NK-92 (cell line): ENCODE measurements around the gene TNS3.
"Not testable (repeated sequence)": the region's sequence is repeated elsewhere in the genome, so short reads cannot be mapped to it uniquely, and the experiment has no call there.

Source experiments
- DNase-seq: peaks from one replicate; lab custom pipeline; 2025; ENCODE audit not compliant: unreplicated experiment; lab: John Stamatoyannopoulos, UW

TNS3 gene

DNA sequence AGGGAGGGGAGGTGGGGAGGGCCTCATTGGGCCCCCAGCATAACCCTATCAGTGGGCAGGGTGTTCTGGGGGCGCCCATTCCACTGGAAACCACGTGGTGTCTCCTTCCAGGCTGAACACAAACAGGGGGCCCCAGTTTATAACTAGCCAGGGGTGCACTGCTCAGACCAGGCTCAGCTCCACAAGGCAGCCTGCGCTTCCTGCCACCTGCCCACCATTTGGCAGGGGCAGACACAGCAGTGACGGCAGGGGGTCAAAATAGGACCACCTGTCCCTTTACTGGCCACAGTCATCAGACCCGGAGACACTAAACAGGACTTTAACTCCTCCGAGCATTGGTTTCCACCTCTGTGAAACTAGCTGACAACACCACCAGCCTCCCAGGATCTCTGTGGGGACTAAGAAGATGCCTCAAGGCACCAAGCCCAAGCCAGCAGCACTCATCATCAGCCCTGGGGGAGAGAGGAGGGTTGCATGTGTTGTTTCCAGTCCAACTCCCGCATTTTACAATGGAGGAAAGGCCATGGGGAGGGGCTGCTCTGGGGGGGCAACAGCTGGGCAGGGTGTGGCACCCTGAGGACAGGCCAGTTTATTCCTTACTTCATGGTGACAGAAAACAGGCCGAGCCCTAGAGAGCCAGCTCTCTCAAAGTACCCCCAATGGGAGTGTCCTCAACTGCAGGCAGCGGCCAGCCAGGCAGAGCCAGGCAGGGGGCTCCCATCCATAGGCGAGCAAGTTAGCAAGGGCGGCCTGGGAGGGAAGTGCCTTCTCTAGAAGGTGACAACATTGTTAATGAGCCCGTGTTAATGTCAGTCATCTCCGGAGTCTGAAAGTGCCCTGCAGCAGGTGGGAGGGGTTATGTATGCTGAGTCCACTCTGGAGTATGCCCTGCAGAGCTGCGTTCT is 127.6 kb downstream of the TNS3 start:
- DNase-seq: no peak

DNA sequence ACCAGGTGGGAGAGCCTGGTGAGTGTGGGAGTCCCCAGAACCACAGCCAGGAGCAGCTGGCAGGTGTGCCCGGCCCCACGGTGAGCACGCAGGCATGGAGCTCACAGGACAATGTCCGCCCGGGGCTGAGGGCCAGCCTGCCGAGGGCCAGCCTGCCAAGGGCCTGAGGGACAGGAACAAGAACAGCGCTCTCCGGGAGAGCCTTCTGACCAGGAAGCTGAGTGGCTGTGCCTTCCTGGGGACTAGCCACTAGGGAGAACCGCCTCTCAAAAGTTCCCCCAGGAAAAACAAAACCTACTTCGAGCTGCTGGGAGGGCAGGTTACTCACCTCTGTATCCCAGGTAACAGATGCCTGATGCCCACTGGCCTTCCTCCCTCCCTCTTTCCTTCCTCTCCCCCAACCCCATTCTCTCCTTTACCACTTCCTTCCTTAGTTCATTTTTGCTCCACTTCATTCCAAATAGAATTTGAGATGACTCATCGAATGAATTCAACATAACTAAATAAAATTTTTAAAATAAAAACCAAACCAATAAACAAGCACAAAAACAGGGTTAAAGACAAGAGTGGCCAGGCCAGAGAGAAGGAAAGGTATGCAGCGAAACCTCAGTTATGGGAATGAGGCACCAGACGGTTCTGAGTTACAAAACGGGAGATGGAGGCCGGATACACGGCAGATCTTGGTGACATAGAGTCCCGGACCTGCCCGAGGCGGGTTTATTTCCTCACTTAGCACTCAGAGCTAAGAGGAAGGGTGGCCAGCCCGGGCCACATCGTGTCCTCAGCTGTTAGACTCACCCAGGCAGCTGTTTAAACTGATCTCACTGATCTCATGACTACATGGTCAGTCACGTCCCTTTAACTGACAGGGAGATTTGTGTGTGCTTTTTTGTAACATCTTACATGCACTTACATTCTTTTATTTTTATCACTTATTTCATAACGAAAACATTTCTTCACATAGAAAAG is 128.5 kb downstream of the TNS3 start:
- DNase-seq: no peak

DNA sequence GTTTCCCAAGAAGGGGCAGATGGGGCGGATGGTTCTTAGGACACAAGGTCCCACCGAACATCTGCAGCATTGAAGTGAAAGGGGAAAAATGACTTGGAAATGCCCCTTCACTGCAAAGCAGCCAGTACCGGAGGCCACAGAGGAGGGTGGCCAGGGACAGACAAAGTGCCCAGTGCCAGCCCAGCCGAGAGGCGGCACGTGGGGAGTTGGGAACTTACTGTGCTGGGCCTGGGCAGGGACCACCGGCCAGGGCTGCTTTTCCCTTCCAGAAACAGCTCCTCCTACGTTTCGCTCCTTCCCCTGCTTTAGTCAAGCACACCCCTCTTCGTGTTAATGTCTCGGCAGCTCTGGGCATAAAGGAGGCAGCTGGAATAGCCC is 129.2 kb downstream of the TNS3 start:
- no peak for DNase-seq

DNA sequence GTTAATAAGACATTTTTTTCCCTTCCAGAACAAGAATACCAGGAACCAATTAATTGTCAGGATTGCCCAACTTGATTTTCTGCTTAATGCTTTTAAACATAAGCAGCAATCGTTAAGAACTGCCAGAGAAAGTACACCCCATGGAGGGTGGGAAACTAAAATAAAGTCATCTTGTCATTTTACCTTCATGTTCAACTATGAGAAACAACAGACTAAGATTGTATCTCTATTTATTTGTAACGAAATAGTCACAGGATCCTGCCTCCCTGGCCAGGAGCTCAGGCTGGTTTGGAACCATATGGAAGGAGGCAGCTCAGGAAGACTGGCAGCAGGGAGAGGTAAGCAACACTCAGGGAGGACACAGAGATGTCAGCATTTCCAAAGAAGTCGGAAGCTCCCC is 129.6 kb downstream of the TNS3 start:
- DNase-seq: no peak

DNA sequence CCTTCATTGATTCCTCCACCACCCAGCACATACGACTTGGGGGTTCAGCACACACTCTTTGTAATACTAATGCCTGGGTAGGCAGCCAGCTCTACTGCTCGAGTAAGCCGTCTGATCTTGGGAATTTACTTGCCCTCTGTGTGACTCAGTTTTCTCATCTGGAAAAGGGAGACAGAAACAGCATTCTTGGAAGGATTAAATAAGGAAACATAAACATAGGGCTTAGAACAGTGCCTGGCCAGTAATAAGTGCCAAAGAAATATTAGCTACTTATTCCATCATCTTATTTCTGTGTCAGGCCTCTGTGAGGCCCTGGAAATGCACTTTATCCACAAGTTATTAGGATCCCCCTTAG is 130.1 kb downstream of the TNS3 start:
- DNase-seq: no peak

DNA sequence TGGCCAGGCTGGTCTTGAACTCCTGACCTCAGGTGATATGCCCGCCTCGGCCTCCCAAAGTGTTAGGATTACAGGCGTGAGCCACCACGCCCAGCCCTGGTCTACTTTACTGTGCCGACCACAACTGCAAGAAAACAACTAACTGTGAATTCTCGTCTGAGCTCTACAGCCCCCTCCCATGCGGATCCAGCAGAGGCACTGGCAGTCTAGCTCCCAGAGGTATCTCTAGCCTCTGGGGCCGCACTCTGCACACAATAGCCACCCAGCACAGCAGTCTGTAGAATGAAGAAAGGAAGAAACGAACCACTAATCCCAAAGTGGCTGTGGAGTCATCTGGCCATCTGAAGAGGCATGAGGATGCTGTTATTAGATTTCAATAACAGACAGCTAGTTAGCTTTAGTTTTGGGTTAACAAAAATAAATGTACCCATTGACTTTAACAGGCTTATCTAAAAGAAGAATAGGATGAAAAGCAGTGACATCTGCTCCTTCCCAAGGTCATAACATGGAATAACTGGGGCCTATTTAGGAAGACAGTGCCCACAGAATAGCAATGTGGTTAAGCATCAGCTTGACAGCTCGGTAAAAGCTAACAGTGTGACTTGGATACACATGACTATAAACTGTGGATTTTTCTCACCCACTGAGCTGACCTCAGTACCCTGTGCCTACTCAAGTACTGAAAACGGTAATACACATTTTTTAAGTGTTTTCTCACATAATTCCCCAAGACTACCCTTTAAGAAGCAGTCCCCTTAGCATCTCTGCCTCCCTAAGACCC is 131.9 kb downstream of the TNS3 start:
- no peak for DNase-seq

DNA sequence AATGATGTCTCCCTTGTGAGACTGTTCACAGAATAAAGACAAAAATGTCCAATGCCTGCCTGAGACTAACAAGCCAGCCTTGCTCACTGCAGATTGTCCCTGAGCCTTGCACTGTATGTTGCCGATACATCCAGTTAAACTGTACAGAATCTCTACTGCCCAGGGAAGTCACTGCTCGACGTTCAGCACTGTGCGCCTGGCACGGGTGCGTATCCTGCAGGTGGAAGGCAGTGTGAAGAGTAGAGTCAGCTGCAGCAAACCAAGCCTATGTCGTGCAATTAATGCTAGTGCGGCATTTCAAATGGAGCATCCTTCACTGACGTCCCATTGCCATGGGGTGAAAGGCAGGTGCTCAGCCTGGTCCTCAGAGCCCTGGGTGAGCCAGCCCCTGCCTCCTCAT is 132.9 kb downstream of the TNS3 start:
- DNase-seq: no peak

DNA sequence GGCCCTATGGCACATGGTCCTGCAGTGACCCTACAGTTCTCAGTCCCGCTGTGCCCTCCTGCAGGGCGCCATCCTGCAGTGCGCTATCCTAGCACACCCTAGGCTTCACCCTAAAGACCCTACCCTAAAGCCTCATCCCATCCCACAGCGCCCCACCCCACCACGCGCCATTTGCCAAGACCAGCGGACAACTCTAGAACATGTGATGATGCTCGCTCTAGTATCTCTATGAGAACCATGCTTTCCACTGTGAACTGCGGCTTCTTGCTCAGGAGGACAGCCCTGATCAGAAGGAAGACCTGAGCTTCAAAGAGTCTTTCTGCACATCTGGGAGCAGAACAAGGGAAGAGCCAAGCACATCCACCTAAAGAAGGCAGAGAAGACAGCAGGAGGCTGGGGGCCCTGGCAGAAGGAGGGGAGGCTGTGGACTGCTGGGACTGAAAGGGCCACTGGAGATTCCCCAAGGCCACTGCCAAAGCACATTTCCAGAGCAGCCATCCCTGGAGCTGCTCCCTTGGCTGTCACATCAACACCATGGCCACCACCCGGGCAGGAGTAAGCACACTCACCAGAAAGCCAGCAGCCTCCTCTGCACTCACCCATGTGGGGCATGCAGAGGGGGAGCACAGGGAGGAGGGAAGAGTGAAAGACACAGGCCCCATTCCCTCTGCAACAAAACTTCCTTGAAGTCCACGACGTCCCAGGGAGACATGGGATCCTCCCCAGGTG is 134.1 kb downstream of the TNS3 start:
- no peak for DNase-seq

DNA sequence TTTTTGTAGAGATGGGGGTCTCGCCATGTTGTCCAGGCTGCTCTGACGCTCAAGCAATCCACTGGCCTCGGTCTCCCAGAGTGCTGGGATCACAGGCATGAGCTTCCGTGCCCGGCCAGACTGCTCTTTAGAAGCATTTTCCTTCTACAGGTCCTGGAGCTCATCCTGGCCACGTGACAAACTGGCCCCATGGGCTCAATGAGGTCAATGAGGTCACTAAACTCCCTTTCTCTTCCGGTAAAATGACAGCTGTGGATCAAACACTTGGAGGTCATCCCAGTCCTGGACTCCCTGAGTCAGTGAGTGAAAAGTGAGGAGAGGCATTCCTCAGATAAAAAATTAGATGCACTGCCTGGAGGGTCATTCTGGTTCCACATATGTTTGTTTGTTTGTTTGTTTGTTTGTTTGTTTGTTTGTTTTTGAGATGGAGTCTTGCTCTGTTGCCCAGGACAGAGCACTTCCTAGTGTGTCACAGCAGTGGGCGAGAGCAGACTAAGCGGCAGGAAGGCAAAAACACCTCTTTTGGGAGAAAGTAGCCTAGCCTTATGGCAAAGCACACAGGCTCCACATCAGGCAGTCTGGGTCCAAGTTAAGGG is 134.9 kb downstream of the TNS3 start:
- DNase-seq: no peak

DNA sequence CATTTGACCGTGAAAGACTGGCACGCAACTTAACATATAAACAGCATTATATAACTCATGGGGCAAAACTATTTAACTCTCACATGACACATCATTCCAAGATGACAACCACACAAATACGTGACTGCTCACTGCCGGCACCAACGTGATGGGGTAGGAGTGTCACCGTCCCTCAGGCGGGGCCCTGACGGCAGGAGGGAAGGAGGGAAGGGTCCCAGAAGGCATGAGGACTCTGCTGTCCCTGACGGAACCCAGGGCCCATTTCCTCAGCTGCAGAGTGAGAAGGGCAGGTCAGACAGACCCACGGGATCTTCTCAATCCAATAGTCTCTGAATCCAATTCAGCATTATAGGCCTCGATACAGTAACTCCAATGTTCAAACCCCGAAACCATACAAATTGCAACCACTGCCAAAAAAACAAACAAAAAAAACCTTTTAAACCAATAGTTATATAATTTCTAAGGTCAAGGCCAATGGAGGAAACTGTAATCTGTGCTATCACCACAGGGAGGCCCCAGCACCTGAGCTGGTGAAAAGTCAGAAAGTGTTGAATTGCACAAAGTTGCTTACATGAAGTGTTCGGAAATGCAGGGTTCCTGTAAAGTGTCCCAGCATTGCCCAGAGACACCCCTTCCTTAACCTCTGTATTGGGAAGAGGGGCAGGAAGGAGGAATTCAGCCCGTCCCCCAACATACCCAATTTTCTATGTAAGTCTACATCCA is 137.4 kb downstream of the TNS3 start:
- no peak for DNase-seq

DNA sequence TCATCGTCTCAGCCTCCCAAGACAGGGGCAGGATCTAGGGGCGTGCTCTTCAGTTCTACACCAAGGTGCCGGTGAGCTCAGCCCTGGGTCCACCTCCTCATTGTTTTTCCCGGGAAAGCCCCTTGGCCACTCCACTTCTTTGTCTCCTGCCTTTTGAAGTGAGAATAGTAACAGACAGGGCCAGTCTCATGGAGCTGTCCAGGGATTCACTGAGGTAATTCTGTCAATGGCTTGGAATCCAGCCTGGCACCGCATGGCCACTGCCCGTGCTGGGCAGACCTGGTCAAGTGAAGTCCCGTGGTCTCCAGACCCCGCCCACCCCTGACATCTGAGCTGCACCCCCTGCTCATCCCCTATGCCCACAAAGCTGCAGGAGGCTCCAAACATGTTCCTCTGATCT is 138.9 kb downstream of the TNS3 start:
- DNase-seq: no peak

DNA sequence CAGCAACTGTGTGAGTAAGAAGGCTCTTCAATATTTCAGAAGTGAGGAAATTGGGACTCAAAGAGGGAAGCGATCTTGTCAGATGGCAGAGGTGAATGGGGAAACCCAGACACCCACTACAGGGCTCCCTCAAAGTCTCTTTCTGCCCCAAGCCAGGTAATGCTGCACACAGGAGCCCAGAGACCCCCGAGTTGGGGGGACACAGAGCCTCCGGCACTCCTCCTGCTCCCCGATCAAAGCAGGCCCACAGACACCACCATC is 139.4 kb downstream of the TNS3 start:
- no peak for DNase-seq

DNA sequence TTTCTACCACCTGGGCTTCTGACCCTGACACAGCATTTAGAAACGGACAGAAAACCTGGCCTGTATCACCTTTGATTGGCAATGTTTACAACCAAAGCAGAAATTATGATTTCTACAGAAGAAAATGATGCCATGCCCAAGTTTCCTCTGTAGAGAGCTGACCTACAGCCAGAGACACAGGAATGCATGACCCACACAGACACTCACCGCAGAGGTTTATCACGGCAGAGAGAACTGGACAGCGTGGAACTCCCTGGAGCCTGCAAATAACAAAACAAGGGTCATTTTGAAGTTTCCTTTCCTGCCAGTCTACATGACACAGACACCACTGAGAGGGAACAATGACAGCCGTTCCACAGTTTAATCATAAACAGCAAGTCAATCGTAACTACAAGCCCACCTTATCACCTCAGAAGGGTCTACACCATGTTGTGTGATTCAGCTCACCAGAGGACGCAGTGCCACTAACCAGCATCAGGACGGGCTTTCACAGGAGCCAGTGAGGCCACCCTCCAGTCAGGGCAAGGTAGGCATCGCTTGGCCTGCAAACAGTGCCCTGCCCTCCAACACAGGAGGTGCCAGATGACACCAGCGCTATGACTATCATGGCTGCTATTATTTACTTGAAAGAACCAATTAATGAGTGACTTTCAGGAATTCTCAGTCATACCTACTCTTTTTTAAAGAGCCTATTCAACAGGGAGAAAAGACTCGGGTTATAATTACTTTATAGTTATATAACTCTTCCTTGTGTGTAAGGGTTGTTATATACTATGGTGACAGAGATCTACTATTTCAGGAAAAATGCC is 139.9 kb downstream of the TNS3 start:
- no peak for DNase-seq

DNA sequence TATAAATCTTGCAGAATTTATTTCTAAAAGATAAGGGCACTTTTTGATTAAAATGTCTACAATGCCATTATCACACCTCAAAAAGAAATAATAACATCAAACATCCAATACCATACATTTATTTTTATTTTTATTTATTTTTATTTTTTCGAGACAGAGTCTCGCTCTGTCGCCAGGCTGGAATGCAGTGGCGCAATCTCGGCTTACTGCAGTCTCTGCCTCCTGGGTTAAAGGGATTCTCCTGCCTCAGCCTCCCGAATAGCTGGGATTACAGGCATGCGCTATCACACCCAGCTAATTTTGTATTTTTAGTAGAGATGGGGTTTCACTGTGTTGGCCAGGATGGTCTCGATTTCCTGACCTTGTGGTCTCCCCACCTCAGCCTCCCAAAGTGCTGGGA is 140.9 kb downstream of the TNS3 start:
- DNase-seq: not testable (repeated sequence)

DNA sequence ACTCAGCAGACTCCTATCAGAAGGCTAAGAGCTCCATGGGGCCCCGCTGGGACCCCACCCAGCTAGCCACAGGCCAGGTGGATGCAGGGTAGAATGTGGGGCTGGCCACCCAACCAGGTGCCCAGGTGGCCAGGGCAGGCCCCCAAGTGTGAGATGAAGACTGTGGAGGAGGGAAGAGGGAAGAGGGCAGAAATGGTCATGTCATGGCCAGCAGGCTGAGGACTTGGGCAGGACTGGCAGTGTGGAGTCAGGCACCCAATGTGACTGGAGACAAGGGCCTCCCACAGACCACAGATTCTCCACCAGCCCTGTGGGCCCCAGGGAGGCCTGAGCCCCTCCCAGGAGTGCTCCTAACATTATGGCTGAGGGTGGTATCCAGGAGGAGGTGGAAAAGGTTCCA is 141.6 kb downstream of the TNS3 start:
- DNase-seq: no peak

DNA sequence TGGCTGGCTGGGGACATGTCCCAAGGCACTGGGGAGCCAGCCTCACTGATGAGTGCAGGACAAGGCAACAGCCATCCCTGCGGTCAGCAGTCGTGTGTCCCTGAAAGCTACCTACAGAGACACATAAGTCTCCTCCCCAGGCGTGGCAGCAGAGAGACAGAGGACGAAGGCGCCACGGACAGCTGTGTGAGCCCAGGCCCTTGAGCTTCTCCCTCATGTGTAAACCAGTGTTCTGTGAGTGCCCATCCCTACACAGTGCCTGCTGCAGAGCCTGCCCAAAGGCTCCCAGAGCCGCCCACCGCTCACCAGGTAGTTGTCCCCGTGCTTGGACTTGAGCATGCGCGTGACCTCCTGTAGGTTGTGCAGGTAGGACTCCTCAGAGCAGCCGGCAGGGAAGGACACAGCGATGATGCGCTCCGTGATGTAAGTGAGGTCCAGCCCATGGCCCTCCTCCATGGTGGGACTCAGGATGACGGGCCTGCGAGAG is 142.7 kb downstream of the TNS3 start:
- DNase-seq: no peak

DNA sequence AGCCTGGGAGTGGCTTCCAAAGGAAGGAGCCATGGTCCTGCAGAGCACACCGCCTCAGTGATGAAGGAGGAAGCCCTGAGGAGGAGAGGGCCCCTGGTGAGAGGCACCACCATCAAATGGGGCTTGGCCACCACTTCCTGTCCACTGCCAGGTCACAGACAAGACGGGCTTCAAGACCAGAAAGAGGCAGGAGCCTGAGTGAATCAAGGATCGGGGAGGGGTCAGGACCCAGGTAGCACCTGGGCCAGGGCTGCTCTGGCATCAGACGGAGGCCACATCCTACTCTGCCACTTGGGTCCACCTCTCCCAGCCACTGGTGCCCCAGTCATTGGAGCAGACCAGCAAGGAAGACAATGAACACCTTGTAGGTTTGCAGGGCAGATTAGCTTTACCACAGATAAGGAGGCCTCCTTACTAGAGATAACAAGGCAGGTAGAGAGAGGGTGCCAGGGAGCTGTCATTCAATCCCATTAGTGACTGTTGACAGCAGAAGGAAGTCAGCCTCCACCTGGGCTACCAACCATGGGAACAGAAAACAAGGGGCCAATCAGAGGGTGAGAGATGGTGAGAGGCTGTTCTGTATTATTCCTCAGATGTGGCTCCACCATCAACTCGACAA is 143.4 kb downstream of the TNS3 start:
- no peak for DNase-seq

DNA sequence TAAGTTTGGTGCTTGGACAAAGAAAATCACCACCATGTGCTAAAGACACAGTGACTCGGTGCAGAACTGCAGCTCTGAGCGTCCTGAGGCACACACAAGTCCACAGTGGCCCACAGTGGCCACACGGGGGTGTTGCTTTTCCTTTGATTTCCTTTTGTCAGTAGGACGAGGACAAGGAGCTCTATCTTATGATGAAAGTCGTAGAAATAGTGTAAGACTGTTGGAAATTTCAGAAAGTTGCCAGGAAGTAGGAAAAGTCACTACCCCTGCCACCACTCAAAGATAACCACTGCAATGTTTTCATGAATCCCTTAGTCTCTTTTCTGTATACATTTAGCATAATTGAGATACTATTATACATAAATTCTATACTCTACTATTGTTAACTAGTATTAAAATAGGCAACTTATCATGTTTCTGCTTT is 146.0 kb downstream of the TNS3 start:
- DNase-seq: no peak

DNA sequence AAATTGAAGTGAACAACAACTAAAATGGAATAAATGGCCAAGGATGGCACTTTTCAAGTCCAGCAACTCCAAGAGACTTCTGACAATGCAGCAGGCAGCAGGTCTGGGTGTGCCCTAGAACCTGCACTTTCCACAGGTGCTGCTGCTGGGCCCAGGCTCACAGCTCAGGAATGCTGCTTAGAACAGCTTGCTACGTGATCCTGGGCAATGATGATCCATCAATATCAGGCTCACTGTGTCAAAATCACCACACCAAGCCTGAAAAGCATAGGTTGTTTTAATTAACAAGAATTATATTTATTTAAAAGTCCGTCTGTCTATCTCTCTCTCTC is 148.4 kb downstream of the TNS3 start:
- no peak for DNase-seq
